Loucy (cell line): ENCODE measurements around the gene APLN.

Experiments used
- H2AFZ ChIP-seq: fragments of 200-600 bp; sonication (generic); 2 replicates; pipeline ENCODE4 v1.6.0; 2016; ENCODE audit warnings: antibody characterized with exemption, mild to moderate bottlenecking, low read length, moderate library complexity
- H3F3A ChIP-seq: fragments of 200-600 bp; 2 replicates; pipeline ENCODE4 v1.6.0; 2016; ENCODE audit warnings: antibody characterized with exemption, low read depth, mild to moderate bottlenecking
- H3K27me3 ChIP-seq: fragments of 200-600 bp; sonication (generic); 2 replicates; pipeline ENCODE4 v1.6.1; 2014; ENCODE audit warnings: low read length, mild to moderate bottlenecking; ENCODE audit not compliant: insufficient read depth, poor library complexity, severe bottlenecking
- H3K36me3 ChIP-seq: fragments of 200-600 bp; sonication (generic); 2 replicates; pipeline ENCODE4 v1.6.1; 2016; ENCODE audit warnings: low read length; ENCODE audit not compliant: insufficient read depth
- H3K4me1 ChIP-seq: fragments of 200-600 bp; sonication (generic); 2 replicates; pipeline ENCODE4 v1.5.1; 2014; ENCODE audit warnings: low read length, mild to moderate bottlenecking; ENCODE audit not compliant: insufficient read depth, poor library complexity, severe bottlenecking
- H3K4me2 ChIP-seq: fragments of 200-600 bp; sonication (generic); 2 replicates; pipeline ENCODE4 v1.6.0; 2014; ENCODE audit warnings: antibody characterized with exemption, low read length, low read depth, mild to moderate bottlenecking; ENCODE audit not compliant: poor library complexity, severe bottlenecking
- H3K4me3 ChIP-seq: fragments of 200-600 bp; sonication (generic); 2 replicates; pipeline ENCODE4 v1.5.1; 2014; ENCODE audit warnings: low read length, mild to moderate bottlenecking, mixed read lengths; ENCODE audit not compliant: poor library complexity, severe bottlenecking
- H3K79me2 ChIP-seq: fragments of 200-600 bp; sonication (generic); 2 replicates; pipeline ENCODE4 v1.6.1; 2014; ENCODE audit warnings: low read length; ENCODE audit not compliant: insufficient read depth
- H3K9ac ChIP-seq: fragments of 200-600 bp; sonication (generic); 2 replicates; pipeline ENCODE4 v1.6.0; 2014; ENCODE audit warnings: mild to moderate bottlenecking, low read depth, low read length, moderate library complexity; ENCODE audit not compliant: poor library complexity, severe bottlenecking
- H3K9me2 ChIP-seq: fragments of 200-600 bp; sonication (generic); replicated peaks from 2 replicates; pipeline ENCODE4 v1.6.1; 2016; ENCODE audit warnings: low read depth, low read length, mixed read lengths
- H3K9me3 ChIP-seq: fragments of 200-600 bp; sonication (generic); 2 replicates; pipeline ENCODE4 v1.6.1; 2014; ENCODE audit warnings: mild to moderate bottlenecking, antibody characterized with exemption, low read length, low read depth; ENCODE audit not compliant: insufficient read depth
- H4K20me1 ChIP-seq: fragments of 200-600 bp; sonication (generic); 2 replicates; pipeline ENCODE4 v1.6.0; 2014; ENCODE audit warnings: antibody characterized with exemption, low read length, mild to moderate bottlenecking; ENCODE audit not compliant: insufficient read depth, poor library complexity, severe bottlenecking
- EZH2phosphoT487 ChIP-seq: fragments of 200-600 bp; IDR thresholded peaks from 2 replicates; pipeline ENCODE4 v1.6.1; 2018; ENCODE audit warnings: antibody characterized with exemption, mild to moderate bottlenecking, moderate library complexity, borderline replicate concordance
- TF ChIP-seq, protein P1 (sequence below): fragments of 200-600 bp; sonication (generic); conservative IDR thresholded peaks from 2 replicates; pipeline ENCODE4 v1.5.1; 2014; ENCODE audit warnings: mild to moderate bottlenecking, antibody characterized with exemption, low read length

The APLN gene

DNA sequence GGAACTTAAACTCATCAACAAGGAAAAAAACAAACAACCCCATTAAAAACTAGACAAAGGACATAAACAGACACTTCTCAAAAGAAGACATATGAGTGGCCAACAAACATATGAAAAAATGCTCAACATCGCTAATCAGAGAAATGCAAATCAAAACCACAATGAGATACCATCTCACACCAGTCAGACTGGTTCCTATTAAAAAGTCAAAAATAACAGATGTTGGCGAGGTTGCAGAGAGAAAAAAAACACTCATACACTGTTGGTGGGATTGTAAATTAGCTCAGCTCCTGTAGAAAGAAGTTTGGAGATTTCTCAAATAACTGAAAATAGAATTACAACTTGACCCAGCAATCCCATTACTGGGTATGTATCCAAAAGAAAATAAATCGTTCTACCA lies 28.7 kb downstream of the APLN start:
- TF ChIP-seq, protein P1, sequence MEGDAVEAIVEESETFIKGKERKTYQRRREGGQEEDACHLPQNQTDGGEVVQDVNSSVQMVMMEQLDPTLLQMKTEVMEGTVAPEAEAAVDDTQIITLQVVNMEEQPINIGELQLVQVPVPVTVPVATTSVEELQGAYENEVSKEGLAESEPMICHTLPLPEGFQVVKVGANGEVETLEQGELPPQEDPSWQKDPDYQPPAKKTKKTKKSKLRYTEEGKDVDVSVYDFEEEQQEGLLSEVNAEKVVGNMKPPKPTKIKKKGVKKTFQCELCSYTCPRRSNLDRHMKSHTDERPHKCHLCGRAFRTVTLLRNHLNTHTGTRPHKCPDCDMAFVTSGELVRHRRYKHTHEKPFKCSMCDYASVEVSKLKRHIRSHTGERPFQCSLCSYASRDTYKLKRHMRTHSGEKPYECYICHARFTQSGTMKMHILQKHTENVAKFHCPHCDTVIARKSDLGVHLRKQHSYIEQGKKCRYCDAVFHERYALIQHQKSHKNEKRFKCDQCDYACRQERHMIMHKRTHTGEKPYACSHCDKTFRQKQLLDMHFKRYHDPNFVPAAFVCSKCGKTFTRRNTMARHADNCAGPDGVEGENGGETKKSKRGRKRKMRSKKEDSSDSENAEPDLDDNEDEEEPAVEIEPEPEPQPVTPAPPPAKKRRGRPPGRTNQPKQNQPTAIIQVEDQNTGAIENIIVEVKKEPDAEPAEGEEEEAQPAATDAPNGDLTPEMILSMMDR: no peak
- no peak for TF ChIP-seq EZH2phosphoT487
- peak overlapping the region; percentile 24 for H3K4me2 ChIP-seq
- H3K9me2 ChIP-seq: no peaks in the 10 kb centered on the region
- H3F3A ChIP-seq: no peaks in the 10 kb centered on the region
- no peaks in the 10 kb centered on the region for H3K4me1 ChIP-seq
- no peaks in the 10 kb centered on the region for H3K27me3 ChIP-seq
- no peaks in the 10 kb centered on the region for H3K79me2 ChIP-seq
- H3K4me3 ChIP-seq: no peak overlapping the region
- no peaks in the 10 kb centered on the region for H3K36me3 ChIP-seq
- no peak overlapping the region for H2AFZ ChIP-seq
- no peaks in the 10 kb centered on the region for H3K9me3 ChIP-seq
- H3K9ac ChIP-seq: no peak overlapping the region
- H4K20me1 ChIP-seq: no peaks in the 10 kb centered on the region

DNA sequence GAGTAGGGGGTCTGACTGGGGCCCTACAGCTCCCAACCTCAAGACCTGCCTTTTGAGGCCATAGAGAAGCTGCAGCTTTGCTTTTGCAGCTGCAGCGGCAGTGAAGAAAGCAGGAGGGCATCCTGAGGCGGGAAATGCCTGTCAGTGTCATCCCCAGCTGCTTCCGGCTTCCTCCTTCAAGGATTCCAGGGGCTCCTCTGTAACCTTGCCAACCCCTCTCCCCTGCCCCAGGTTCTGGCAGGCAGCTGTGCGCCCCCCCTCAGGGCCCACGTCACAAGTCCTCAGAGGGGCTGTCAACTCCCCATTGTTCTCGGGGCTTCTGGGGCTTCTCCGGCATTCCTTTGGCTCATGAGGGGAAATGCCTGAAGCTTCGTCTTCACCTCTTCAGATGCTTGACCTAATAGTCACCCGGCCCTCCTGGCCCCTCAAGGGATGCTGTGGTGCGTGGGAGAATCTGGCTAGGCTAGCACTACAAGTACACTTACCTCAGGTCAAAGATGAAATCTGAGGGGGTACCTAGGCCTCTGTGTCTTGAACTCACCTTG lies 31.9 kb downstream of the APLN start:
- no peaks in the 10 kb centered on the region for H3F3A ChIP-seq
- no peaks in the 10 kb centered on the region for H3K79me2 ChIP-seq
- H2AFZ ChIP-seq: no peak overlapping the region
- H3K9ac ChIP-seq: no peak overlapping the region
- TF ChIP-seq, protein P1: no peak
- no peak for TF ChIP-seq EZH2phosphoT487
- no peaks in the 10 kb centered on the region for H3K4me1 ChIP-seq
- H3K9me3 ChIP-seq: no peaks in the 10 kb centered on the region
- no peaks in the 10 kb centered on the region for H4K20me1 ChIP-seq
- no peaks in the 10 kb centered on the region for H3K9me2 ChIP-seq
- H3K4me2 ChIP-seq: no peak overlapping the region
- H3K27me3 ChIP-seq: no peaks in the 10 kb centered on the region
- no peaks in the 10 kb centered on the region for H3K36me3 ChIP-seq
- no peak overlapping the region for H3K4me3 ChIP-seq

DNA sequence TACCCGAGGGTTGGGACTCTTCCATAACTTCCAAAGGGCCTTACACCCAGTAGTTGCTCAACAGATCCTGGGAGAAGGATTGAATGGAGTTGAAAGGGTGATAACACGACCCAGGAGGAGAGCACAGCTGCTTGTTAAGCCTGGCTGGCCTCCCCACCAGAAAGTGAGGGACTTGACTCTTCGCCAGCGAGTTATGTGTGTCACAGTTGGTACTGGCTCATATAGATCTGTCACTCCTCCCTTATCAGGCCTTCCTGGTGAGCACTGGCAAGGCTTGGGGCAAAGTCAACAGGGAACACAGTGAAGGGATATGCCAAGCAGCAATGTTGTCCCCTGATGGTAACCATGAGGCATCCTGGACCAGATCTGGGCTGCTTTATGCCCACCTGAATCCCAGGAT lies 35.8 kb downstream of the APLN start:
- no peaks in the 10 kb centered on the region for H3F3A ChIP-seq
- H4K20me1 ChIP-seq: no peaks in the 10 kb centered on the region
- no peak overlapping the region for H3K9ac ChIP-seq
- H3K36me3 ChIP-seq: no peaks in the 10 kb centered on the region
- H3K79me2 ChIP-seq: no peaks in the 10 kb centered on the region
- no peak overlapping the region for H3K4me2 ChIP-seq
- no peak overlapping the region for H3K4me3 ChIP-seq
- no peaks in the 10 kb centered on the region for H3K27me3 ChIP-seq
- TF ChIP-seq EZH2phosphoT487: no peak
- TF ChIP-seq, protein P1: no peak
- H3K4me1 ChIP-seq: no peaks in the 10 kb centered on the region
- no peaks in the 10 kb centered on the region for H3K9me2 ChIP-seq
- no peak overlapping the region for H2AFZ ChIP-seq
- H3K9me3 ChIP-seq: no peaks in the 10 kb centered on the region
